Upper lobe of right lung (tissue), 1 donor: ENCODE measurements around the gene DLST. TPM values are rescaled to one million over a fixed set of nuclear protein-coding genes. Genes with fewer than 3 reads are reported as not detected.

ENCODE experiments used
- ATAC-seq: fragments of 200-7000 bp; cut with Tn5 transposase; one replicate; pipeline ENCODE4 v1.9.1; 2020; ENCODE audit warnings: mild to moderate bottlenecking, moderate library complexity
- DNase-seq: peaks from one replicate; pipeline ENCODE4 v3.0.0-alpha.2; 2020
- H3K27ac ChIP-seq: fragments of 200-600 bp; one replicate; pipeline ENCODE4 v1.8.0; 2022
- H3K27me3 ChIP-seq: fragments of 200-600 bp; one replicate; pipeline ENCODE4 v1.8.0; 2022; ENCODE audit warnings: mild to moderate bottlenecking
- H3K36me3 ChIP-seq: fragments of 200-600 bp; one replicate; pipeline ENCODE4 v1.8.0; 2022
- H3K4me1 ChIP-seq: fragments of 200-600 bp; one replicate; pipeline ENCODE4 v1.8.0; 2022
- H3K4me3 ChIP-seq: fragments of 200-600 bp; one replicate; pipeline ENCODE4 v1.8.0; 2022; ENCODE audit warnings: mild to moderate bottlenecking
- H3K9me3 ChIP-seq: fragments of 200-600 bp; one replicate; pipeline ENCODE4 v1.8.0; 2022
- CTCF ChIP-seq: fragments of 200-600 bp; IDR thresholded peaks from one replicate; pipeline ENCODE4 v1.8.0; 2022; ENCODE audit warnings: antibody characterized with exemption
- intact Hi-C: fragments of 100-400 bp; cut with DNase I; formaldehyde crosslinking; loops from one replicate; pipeline ENCODE4 v1.11.0; 2022
- total RNA-seq: library from RNA; stranded (reverse); fragmentation: NEBNext Ultra II Directional; extraction: Animal tissue kit (Norgen Biotek cat#: 25700); gene quantifications from one replicate; pipeline ENCODE4 v1.2.1, GENCODE V29; 2021
- donor health status: DM: no; HTN: yes; CAD: no; lungs with severe emphysema.

The DLST gene
- total RNA-seq, 1 donor from 2014 or later, result 90.1 TPM

- no peaks in the 10 kb centered on the region for H3K36me3 ChIP-seq
- H3K27ac ChIP-seq, result no peak overlapping the region
- no peaks in the 10 kb centered on the region for H3K9me3 ChIP-seq
- no peaks in the 10 kb centered on the region for H3K27me3 ChIP-seq
- H3K4me3 ChIP-seq, result no peak overlapping the region
- ATAC-seq (no peak), DNase-seq (no peak)
- no peak for TF ChIP-seq CTCF
- intact Hi-C loops, result no loop called here
- no peaks in the 10 kb centered on the region for H3K4me1 ChIP-seq
These were observed 34.6 kb upstream of the DLST start for GRCh38 chr14:74846968-74847665.

- TF ChIP-seq CTCF, result no peak
These were observed 32.9 kb upstream of the DLST start for GRCh38 chr14:74848768-74849167.

GRCh38 chr14:74852922-74853530 lies 28.7 kb upstream of the DLST start:
- Histone ChIP-seq H3K9me3 (no peaks in the 10 kb centered on the region), H3K27me3 (no peaks in the 10 kb centered on the region), H3K4me1 (peaks cover 18% of the 10 kb centered on the region), H3K27ac (peak overlapping the region; percentile 40), H3K4me3 (no peak overlapping the region), H3K36me3 (no peaks in the 10 kb centered on the region)
- intact Hi-C loops, result no loop called here
- TF ChIP-seq CTCF, result no peak
- no peak for DNase-seq
- ATAC-seq, result peak; percentile 51

More at GRCh38 chr14:74848768-74849167, 32.9 kb upstream of the DLST start:
- Histone ChIP-seq H3K27ac (no peak overlapping the region), H3K4me1 (peaks cover 9% of the 10 kb centered on the region), H3K9me3 (no peaks in the 10 kb centered on the region), H3K36me3 (no peaks in the 10 kb centered on the region), H3K27me3 (no peaks in the 10 kb centered on the region), H3K4me3 (no peak overlapping the region)
- intact Hi-C loops, result no loop called here
- DNase-seq (no peak), ATAC-seq (no peak)

- Histone ChIP-seq H3K27ac (peak overlapping the region; percentile 40), H3K4me1 (peaks cover 18% of the 10 kb centered on the region), H3K27me3 (no peaks in the 10 kb centered on the region), H3K4me3 (no peak overlapping the region), H3K36me3 (no peaks in the 10 kb centered on the region), H3K9me3 (no peaks in the 10 kb centered on the region)
- intact Hi-C loops, result no loop called here
- ATAC-seq (no peak), DNase-seq (no peak)
- TF ChIP-seq CTCF, result no peak
These were observed 28.1 kb upstream of the DLST start for GRCh38 chr14:74853581-74853980.

GRCh38 chr14:74855021-74855420 lies 26.7 kb upstream of the DLST start:
- Histone ChIP-seq H3K27ac (no peak overlapping the region), H3K9me3 (no peaks in the 10 kb centered on the region), H3K4me3 (no peak overlapping the region), H3K4me1 (peaks cover 18% of the 10 kb centered on the region), H3K27me3 (no peaks in the 10 kb centered on the region), H3K36me3 (no peaks in the 10 kb centered on the region)
- TF ChIP-seq CTCF, result no peak
- ATAC-seq (no peak), DNase-seq (no peak)
- intact Hi-C loops, result no loop called here
